ENCODE data around the gene PYY.
"Not testable (repeated sequence)": the region's sequence is repeated elsewhere in the genome, so short reads cannot be mapped to it uniquely, and the experiment has no call there.

PYY gene

GRCh38 chr17:43978078-43978477 is 24.3 kb upstream of the PYY start:
- no peak for DNase-seq (ENCODE audit: low spot score)

- no peak for DNase-seq (ENCODE audit: low spot score)
Measured at GRCh38 chr17:43976963-43977837, 23.5 kb upstream of the PYY start.

- DNase-seq (ENCODE audit: low spot score), result no peak
Measured at GRCh38 chr17:43975898-43976297, 22.2 kb upstream of the PYY start.

GRCh38 chr17:43974382-43975266 is 20.9 kb upstream of the PYY start:
- DNase-seq (ENCODE audit: low spot score), result no peak

- DNase-seq (ENCODE audit: low spot score), result not testable (repeated sequence)
Measured at GRCh38 chr17:43972444-43973212, 18.9 kb upstream of the PYY start.

GRCh38 chr17:43971436-43971835 is 17.7 kb upstream of the PYY start:
- DNase-seq (ENCODE audit: low spot score), result not testable (repeated sequence)

- no peak for DNase-seq (ENCODE audit: low spot score)
Measured at GRCh38 chr17:43970366-43970765, 16.6 kb upstream of the PYY start.

- no peak for DNase-seq (ENCODE audit: low spot score)
Measured at GRCh38 chr17:43967251-43967875, 13.6 kb upstream of the PYY start.

GRCh38 chr17:43966276-43966675 is 12.5 kb upstream of the PYY start:
- no peak for DNase-seq (ENCODE audit: low spot score)

GRCh38 chr17:43962479-43962878 is 8.7 kb upstream of the PYY start:
- no peak for DNase-seq (ENCODE audit: low spot score)

- no peak for DNase-seq (ENCODE audit: low spot score)
Measured at GRCh38 chr17:43961954-43962353, 8.2 kb upstream of the PYY start.

GRCh38 chr17:43961292-43961691 is 7.6 kb upstream of the PYY start:
- not testable (repeated sequence) for DNase-seq (ENCODE audit: low spot score)

GRCh38 chr17:43958748-43959352 is 5.1 kb upstream of the PYY start:
- DNase-seq (ENCODE audit: low spot score), result no peak

- DNase-seq (ENCODE audit: low spot score), result no peak
Measured at GRCh38 chr17:43956222-43956621, 2.5 kb upstream of the PYY start.

GRCh38 chr17:43952724-43953666 is 745 bp downstream of the PYY start:
- no peak for DNase-seq (ENCODE audit: low spot score)

GRCh38 chr17:43952351-43952723 is 1.4 kb downstream of the PYY start:
- DNase-seq (ENCODE audit: low spot score), result no peak

- no peak for DNase-seq (ENCODE audit: low spot score)
Measured at GRCh38 chr17:43951750-43952149, 2.0 kb downstream of the PYY start.

- DNase-seq (ENCODE audit: low spot score), result no peak
Measured at GRCh38 chr17:43950554-43950953, 3.2 kb downstream of the PYY start.

GRCh38 chr17:43949781-43950180 is 4.0 kb downstream of the PYY start:
- DNase-seq (ENCODE audit: low spot score), result no peak

- DNase-seq (ENCODE audit: low spot score), result no peak
Measured at GRCh38 chr17:43946781-43947180, 7.0 kb downstream of the PYY start.
